Measurements from ENCODE around the gene NDUFB11. TPM values are rescaled to one million over a fixed set of nuclear protein-coding genes. Genes with fewer than 3 reads are reported as not detected.
A peak's percentile ranks its signal among the peaks of the same experiment; 100 is the strongest.

The NDUFB11 gene
- total RNA-seq (2014; rRNA removed) = 164 and 258 TPM in 2 replicates
- percentile 82 among the genes with signal in this experiment for Bru-seq, nascent RNA
- percentile 91 among the genes with signal in this experiment for BruChase-seq, experiment 1, labeled RNA remaining after a 6-hour chase
- BruChase-seq, experiment 2, labeled RNA remaining after a 2-hour chase = percentile 75 among the genes with signal in this experiment
- long read RNA-seq, transcript NDUFB11-201 (3 exons, 948 nt) = minor isoform, 26 of 123 reads
- long read RNA-seq, transcript NDUFB11-202 (3 exons, 1,388 nt) = major isoform, 78 of 123 reads
- long read RNA-seq, partial matches to known transcripts = 18 of 123 reads
- long read RNA-seq, other reads (novel, unspliced or antisense) = 1 of 123 reads

DNA sequence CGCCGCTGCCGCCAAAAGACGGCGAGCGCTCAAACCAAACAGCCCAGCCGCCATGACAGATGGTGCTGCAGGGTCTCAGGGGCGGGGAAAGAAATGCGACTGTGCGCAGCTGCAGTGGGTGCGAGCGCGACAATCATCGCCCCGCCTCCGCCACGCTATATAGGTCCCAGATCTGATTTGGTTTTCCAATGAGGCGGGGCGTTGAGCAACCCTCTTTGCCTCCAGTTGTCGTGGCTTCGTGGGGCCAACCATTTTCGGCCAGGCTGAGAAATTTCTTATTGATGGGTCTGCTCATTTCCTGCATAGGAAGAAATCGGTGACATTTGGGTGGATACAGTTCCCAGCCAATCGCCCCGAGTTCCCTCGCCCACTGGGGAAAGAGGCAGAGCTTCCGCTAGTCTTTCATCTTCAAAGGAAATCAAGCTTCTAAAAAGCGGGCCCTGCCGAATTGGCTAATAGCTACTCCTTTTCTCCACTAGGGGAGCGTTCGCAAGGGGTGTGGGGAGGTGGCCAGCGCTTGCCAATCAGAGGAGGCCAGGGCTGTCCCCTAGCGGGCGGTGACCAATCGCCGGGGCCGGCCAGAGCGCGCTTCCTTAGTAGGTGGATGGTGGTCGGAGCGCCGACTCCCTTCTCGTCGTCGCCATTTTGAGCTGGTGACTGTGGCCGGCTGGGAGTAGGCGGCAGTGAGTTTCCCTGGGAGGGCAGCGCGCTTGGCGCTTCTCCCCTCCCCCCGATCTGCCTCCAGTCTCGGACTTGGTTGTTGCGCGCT, at the start of gene NDUFB11, which contains the start of gene RBM10:
Gene NDUFB11 (minus strand): TSS at position 77 of the 769 bp plus-strand sequence. CDS start 23 bp downstream, at position 54.
Gene RBM10 (plus strand): TSS at position 596 of the 769 bp plus-strand sequence. CDS start 2,261 bp downstream, outside the sequence.
- peaks cover 25% of the 10 kb centered on the region for H3K4me1 ChIP-seq (ENCODE audit: insufficient read depth, low read length)
- BruUV-seq (replicated peaks) = no TSS peak
- H3F3A ChIP-seq (ENCODE audit: low read length, unreplicated experiment) = no peaks in the 10 kb centered on the region
- H3K27ac ChIP-seq (ENCODE audit: low read length) = peak within 1 kb of the TSS; percentile 86
- DNase-seq = peak; percentile 93
- ChIA-PET CTCF (interaction anchor here (0.6 to 1.1 kb wide), 6 partner anchors 31 to 76 kb away, joined by 3 to 5 read pairs (median 3); no protein-coding TSS in a partner anchor), POLR2A (ENCODE audit: unreplicated experiment) (interaction anchor here (0.5 to 1.2 kb wide), 10 partner anchors 9 to 751 kb away, joined by 3 to 9 read pairs (median 3); no protein-coding TSS in a partner anchor)
- intact Hi-C loops (cut with micrococcal nuclease) = no loop called here
- peak within 1 kb of the TSS; percentile 76 for H2AFZ ChIP-seq (ENCODE audit: low read length)
- no peak for TF ChIP-seq EZH2phosphoT487 (IDR thresholded peaks at IDR 0.05; ENCODE audit: borderline replicate concordance, low read length)
- TF ChIP-seq, protein P1, sequence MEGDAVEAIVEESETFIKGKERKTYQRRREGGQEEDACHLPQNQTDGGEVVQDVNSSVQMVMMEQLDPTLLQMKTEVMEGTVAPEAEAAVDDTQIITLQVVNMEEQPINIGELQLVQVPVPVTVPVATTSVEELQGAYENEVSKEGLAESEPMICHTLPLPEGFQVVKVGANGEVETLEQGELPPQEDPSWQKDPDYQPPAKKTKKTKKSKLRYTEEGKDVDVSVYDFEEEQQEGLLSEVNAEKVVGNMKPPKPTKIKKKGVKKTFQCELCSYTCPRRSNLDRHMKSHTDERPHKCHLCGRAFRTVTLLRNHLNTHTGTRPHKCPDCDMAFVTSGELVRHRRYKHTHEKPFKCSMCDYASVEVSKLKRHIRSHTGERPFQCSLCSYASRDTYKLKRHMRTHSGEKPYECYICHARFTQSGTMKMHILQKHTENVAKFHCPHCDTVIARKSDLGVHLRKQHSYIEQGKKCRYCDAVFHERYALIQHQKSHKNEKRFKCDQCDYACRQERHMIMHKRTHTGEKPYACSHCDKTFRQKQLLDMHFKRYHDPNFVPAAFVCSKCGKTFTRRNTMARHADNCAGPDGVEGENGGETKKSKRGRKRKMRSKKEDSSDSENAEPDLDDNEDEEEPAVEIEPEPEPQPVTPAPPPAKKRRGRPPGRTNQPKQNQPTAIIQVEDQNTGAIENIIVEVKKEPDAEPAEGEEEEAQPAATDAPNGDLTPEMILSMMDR (conservative IDR thresholded peaks at IDR 0.05; ENCODE audit: low read depth, low read length) = peak; percentile 62
- no peak for TF ChIP-seq EZH2 (IDR thresholded peaks at IDR 0.05; ENCODE audit: low read length, unreplicated experiment)
- peak within 1 kb of the TSS; percentile 98 for H3K4me3 ChIP-seq (ENCODE audit: low read length)
- H3K9ac ChIP-seq (ENCODE audit: low read length) = peak within 1 kb of the TSS; percentile 97
- peak; percentile 94 for ATAC-seq
- H3K27me3 ChIP-seq (ENCODE audit: low read length) = no peaks in the 10 kb centered on the region
- H3K4me2 ChIP-seq (ENCODE audit: low read length) = peak within 1 kb of the TSS; percentile 94
- H3K9me2 ChIP-seq (replicated peaks; ENCODE audit: low read length) = no peaks in the 10 kb centered on the region
- peaks cover 32% of the 10 kb centered on the region for H4K20me1 ChIP-seq (ENCODE audit: low read length)
- H3K36me3 ChIP-seq (ENCODE audit: low read depth, low read length) = peaks cover 9% of the 10 kb centered on the region; the same call in 1 of the 2 replicates
- peaks cover 72% of the 10 kb centered on the region for H3K79me2 ChIP-seq (ENCODE audit: low read length)
- no peaks in the 10 kb centered on the region for H3K9me3 ChIP-seq (ENCODE audit: low read length)

DNA sequence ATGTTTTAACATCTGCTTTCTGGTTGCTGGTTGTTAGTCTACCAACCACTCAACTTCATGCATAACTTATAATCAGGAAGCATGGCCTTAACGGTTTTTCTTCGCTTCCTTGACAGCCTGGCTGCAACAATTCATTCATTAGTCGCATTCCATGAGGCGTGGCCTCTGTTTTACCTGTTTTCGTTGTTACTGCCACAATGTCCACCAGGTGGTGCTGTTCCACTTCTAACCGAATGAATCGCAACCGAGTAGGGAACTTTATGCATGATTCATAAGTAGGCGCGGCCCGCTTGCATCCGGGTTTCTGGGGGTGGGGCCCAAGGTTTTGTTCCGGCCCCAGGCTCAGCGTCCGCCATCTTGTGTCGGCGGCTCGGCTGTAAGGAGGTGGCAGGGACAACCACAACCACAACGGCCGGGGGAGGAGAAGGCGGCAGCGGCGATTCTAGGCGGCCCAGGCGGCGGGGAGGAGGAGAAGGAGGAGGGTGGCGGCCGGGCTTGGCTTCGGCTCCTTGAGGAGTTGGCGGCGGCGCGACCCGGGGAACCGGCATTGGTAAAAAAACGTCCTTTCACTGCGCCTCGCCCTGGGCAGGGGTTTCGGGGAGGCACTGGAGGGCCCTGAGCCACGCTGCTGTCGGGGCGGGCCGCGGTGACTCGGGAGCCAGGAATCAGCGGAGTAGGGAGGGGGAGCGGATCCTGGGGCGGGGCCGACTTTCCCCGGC, 49.1 kb upstream of the NDUFB11 start, which contains the start of gene UBA1:
Gene UBA1 (plus strand): TSS at position 355 of the 719 bp plus-strand sequence. CDS start 4,974 bp downstream, outside the sequence.
- Histone ChIP-seq H3K9me2 (replicated peaks; ENCODE audit: low read length) (no peaks in the 10 kb centered on the region), H3K9ac (ENCODE audit: low read length) (peak within 1 kb of the TSS; percentile 100), H3K9me3 (ENCODE audit: low read length) (no peaks in the 10 kb centered on the region), H3K79me2 (ENCODE audit: low read length) (peaks cover 72% of the 10 kb centered on the region), H3K27me3 (ENCODE audit: low read length) (no peaks in the 10 kb centered on the region), H3K4me3 (ENCODE audit: low read length) (peak within 1 kb of the TSS; percentile 85), H3K27ac (ENCODE audit: low read length) (peak within 1 kb of the TSS; percentile 90), H3K4me1 (ENCODE audit: insufficient read depth, low read length) (peaks cover 40% of the 10 kb centered on the region), H2AFZ (ENCODE audit: low read length) (peak within 1 kb of the TSS; percentile 49; the same call in 1 of the 2 replicates), H3F3A (ENCODE audit: low read length, unreplicated experiment) (peaks cover 4% of the 10 kb centered on the region), H3K4me2 (ENCODE audit: low read length) (peak within 1 kb of the TSS; percentile 99), H4K20me1 (ENCODE audit: low read length) (peaks cover 20% of the 10 kb centered on the region; the same call in 1 of the 2 replicates), H3K36me3 (ENCODE audit: low read depth, low read length) (peaks cover 11% of the 10 kb centered on the region; the same call in 1 of the 2 replicates)
- POLR2A ChIA-PET (ENCODE audit: unreplicated experiment) = no interaction called here
- intact Hi-C loops (cut with micrococcal nuclease) = loop anchor here (1.0 to 10.0 kb wide), 7 partner anchors 119 to 461 kb away; partner anchors contain the start of genes ELK1, UXT and ZNF41
- peak; percentile 98 for DNase-seq
- no TSS peak for BruUV-seq (replicated peaks)
- TF ChIP-seq, protein P1 (conservative IDR thresholded peaks at IDR 0.05; ENCODE audit: low read depth, low read length) = peak; percentile 80
- TF ChIP-seq EZH2phosphoT487 (IDR thresholded peaks at IDR 0.05; ENCODE audit: borderline replicate concordance, low read length) = no peak
- CTCF ChIA-PET = no interaction called here
- peak; percentile 48 for ATAC-seq

Measured in PC-3 (cell line).